GM20000 (cell line): ENCODE measurements around the gene BTBD2.

Experiments used
- DNase-seq: peaks from one replicate; pipeline ENCODE4 v3.0.0; 2012; ENCODE audit warnings: low spot score
- TF ChIP-seq, protein P1 (sequence below): IDR thresholded peaks from 2 replicates; pipeline ENCODE4 v1.5.1; 2012; ENCODE audit warnings: mild to moderate bottlenecking, control low read depth; ENCODE audit errors: extremely low read depth, missing control alignments

Gene BTBD2

GRCh38 chr19:1954532-1954933 lies 61.0 kb downstream of the BTBD2 start:
- no peak for DNase-seq

DNA sequence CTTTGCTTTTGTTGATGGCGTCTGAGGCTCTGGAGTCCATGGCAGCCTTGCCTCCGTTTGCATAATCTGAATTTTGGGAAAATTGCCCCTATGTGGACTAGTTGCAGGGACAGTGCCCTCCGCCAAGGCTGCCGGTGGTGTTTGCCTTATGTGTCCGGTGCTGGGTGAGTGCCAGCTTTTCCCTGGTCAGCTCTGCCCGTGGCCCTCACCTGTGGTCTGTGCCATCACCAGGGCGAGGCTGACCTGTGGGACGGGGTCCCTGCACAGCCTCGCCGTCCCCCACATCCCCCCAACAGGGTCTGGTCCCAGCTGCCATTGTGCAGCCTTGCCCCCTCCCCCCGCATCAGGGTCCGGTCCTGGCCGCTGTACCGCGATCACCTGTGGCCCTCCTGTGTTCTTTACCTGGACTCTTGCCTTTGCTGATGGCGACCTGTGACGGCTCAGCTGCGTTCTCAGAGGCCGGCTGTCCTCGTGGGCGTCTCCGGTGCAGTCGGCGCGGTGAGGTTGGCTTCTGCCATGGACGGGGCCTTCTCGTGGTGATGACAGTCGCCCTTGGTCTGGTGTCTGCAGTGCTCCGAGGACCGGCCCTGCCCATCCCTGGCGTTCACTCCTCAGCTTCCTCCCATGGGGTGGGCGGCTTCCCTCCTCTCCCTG lies 61.9 kb downstream of the BTBD2 start:
- TF ChIP-seq, protein P1, sequence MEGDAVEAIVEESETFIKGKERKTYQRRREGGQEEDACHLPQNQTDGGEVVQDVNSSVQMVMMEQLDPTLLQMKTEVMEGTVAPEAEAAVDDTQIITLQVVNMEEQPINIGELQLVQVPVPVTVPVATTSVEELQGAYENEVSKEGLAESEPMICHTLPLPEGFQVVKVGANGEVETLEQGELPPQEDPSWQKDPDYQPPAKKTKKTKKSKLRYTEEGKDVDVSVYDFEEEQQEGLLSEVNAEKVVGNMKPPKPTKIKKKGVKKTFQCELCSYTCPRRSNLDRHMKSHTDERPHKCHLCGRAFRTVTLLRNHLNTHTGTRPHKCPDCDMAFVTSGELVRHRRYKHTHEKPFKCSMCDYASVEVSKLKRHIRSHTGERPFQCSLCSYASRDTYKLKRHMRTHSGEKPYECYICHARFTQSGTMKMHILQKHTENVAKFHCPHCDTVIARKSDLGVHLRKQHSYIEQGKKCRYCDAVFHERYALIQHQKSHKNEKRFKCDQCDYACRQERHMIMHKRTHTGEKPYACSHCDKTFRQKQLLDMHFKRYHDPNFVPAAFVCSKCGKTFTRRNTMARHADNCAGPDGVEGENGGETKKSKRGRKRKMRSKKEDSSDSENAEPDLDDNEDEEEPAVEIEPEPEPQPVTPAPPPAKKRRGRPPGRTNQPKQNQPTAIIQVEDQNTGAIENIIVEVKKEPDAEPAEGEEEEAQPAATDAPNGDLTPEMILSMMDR, result no peak
- DNase-seq, result no peak

More at GRCh38 chr19:1954532-1954933, 61.0 kb downstream of the BTBD2 start:
- TF ChIP-seq, protein P1, result no peak

DNA sequence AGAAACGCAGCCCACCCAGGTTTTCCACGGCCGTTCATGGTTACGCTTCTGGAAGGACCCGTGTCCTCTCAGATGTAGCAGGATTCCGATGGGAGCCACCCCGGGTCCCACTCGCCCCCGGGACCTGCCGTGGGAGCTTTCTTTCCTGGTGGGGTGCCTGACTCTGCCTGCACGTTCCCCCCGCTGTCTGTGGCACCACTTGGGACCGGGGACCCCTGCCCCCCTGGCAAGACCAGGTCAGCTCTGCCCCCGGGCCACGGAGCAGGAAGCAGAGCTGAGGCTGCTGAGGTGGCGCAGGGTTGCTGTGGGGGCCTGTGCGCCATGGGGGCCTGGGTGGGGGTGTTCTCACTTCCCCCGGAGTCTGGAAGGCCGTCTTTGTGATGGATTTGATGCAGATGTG lies 62.5 kb downstream of the BTBD2 start:
- DNase-seq, result no peak
- TF ChIP-seq, protein P1, result no peak

- TF ChIP-seq, protein P1, result no peak
- DNase-seq, result no peak
These were observed 62.9 kb downstream of the BTBD2 start for GRCh38 chr19:1952635-1953034.

DNA sequence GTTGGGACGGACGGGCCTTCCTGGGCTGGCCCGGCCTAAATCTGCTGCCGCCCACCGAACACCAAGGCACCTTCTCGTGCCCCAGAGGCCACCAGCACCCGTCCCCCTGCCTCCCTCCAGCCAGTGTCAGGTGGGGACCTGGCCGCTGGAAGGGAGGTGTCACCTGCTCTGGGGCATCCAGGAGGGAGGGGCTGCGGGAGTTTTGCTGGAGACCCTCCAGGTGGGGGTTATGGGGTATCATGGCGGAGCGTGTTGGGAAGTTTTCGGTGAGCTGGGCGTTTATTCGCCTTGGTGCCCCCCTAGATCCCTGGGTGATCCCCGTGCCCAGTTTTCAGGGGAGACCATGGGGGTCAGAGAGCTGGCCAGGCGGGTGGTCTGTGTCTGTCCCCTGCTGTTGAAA lies 64.9 kb downstream of the BTBD2 start:
- DNase-seq, result no peak
- TF ChIP-seq, protein P1, result no peak

- no peak for DNase-seq
- TF ChIP-seq, protein P1, result no peak
These were observed 66.0 kb downstream of the BTBD2 start for GRCh38 chr19:1949304-1950101.

DNA sequence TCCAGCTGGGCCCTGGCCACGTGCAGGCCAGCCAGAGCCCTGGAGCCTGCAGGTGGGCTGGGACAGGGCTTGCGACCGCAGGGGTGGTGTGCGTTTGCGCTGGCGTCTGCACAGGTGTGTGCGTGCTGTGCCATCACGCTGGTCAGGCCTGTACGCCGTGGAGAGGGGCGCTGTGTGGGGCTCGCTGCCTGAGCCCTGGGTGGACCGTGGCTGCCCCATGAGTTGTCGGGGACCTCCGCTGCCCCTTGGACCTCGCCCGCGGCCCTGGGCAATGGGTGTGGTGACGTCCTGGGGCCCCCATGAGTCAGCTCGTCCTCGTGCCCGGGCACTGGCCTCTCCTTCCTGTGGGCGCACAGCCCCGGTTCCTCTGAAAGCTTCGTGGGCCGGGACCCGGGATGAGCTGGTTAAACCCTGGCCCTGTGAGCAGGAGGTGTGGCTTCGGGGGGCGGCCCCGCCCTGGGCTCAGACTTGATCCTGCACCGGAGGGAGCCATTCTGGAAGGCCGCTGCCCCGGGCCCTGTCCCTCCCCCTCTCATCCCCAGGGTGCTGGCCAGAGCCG lies 67.8 kb downstream of the BTBD2 start:
- TF ChIP-seq, protein P1, result no peak
- no peak for DNase-seq
